ENCODE results near the gene KCNQ4.

The KCNQ4 gene

DNA sequence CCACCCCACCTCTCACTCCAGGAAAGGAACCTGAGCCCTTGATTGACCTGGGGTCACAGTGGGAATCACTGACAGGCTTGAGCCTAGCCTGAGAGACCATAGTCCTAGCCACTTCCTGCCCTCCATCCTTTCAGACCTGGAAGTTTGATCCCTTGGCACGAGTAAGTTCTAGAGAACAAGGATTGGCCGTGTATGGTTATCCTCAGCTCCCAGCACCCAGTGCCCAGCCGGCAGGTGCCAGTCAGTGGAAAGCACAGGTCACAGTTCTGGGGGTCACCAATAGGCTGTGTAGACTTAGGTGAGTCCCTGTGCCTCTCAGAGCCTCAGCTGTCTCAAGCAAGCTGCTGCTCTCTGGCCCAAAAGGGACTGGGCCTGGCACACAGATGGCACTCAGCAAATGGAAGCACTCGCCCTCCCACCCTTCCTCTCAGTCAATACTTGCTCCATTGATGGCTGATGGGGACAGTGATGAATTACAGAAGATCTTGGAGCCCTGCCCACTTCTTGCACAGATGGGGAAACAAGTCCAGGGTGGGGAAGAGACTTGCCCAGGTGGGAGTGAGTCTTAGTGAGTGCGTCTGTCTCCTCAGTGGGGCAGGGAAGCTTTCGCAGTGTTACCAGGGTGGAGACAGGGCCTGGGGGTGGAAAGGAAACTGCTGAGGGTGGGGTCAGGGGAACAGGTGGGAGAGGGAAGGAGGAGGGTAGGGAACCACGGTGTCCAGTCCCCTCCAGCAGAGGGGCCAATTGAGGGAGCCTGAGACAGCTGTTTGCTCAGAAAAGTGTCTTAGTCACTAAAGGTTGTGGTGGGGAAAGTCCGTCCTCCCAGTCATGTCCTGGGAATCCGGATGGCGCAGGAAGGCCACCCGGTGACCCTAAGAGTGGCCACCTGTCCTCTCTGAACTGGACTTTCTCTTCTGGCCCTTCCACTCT lies 2.6 kb upstream of the KCNQ4 start:
- no peak for FAIRE-seq

DNA sequence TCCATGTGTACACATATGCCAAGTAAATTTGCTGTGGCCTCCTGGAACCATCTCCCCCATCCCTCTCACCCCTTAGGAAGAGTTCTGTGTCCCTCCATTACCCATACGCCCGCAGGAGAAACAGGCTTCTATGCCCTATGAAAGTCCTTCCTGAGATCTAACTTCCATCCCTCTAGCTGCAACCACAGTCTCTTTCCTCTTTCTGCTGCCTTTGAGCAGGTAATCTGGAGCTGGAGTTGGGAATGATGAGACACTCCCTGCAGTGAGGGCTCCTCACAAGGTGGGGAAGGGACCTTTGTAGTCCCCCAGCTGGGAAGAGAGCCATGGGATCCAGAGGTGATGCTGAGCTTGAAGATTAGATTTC lies 2.0 kb upstream of the KCNQ4 start:
- no peak for FAIRE-seq

DNA sequence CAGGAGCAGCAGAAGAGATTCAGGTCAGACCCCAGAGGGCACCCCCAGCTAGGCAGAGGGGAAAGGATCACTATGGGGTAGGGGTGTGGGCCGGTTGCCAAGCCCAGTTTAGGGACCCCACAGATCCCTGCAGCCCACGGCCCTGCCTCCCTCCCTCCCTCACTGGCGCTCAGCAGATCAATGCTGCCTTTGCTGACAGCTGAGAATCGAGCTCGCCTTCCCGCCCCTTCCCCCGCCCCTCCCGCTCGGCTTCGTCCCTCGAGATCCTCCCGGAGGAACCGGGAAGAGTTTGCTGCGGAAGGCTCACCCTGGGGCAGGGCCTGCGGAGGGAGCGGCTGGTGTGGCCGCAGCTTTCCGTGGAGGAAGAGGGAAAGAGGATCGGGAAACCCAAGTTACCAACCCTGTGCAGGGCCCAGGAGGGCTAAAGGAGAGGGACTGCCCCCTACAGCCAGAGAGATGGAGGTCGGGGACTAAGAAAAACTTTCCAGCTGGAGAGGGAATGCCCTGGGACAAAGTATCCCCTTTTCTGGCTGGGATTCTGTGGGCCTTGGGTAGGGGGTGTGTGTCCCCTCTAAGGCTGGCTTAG lies 1.1 kb upstream of the KCNQ4 start:
- FAIRE-seq, result no peak

DNA sequence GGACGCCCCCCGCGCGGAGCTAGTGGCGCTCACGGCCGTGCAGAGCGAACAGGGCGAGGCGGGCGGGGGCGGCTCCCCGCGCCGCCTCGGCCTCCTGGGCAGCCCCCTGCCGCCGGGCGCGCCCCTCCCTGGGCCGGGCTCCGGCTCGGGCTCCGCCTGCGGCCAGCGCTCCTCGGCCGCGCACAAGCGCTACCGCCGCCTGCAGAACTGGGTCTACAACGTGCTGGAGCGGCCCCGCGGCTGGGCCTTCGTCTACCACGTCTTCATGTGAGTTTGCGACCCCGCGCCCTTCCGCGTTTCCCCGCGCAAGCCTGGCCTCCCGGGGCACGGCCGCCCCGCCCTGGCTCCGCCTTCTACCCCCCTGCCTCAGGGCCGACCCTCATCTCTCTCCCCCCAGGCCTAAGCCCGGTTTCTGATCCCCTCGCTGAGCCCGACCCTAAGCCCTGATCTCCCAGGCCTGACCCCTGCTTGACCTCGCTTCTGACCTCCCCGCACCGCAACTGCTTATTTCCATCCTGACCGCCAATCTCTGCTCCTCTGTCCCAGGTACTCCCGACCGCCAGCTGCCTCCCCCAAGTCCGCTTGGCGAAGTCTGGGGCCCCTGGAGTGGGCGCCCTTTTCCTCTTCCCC lies 669 bp downstream of the KCNQ4 start:
- FAIRE-seq, result no peak

DNA sequence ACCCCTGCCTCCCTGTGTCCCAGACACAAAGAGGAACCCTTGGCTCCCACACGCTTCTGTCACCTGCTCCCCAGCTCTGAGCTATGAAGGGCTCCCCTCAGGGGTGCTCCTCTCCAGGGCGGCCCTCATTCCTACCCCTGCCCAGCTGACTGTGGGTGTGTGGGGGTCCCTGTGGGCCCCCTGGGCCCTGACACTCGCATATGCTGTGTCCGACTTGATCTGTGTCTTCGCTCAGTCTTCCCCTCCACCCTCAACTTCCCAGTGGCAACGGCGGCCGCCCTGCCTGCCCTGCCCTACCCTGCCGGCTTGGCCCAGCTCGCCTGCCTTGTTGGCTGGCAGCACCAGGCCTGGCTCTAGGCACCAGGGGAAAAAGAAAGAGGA lies 1.2 kb downstream of the KCNQ4 start:
- no peak for FAIRE-seq

DNA sequence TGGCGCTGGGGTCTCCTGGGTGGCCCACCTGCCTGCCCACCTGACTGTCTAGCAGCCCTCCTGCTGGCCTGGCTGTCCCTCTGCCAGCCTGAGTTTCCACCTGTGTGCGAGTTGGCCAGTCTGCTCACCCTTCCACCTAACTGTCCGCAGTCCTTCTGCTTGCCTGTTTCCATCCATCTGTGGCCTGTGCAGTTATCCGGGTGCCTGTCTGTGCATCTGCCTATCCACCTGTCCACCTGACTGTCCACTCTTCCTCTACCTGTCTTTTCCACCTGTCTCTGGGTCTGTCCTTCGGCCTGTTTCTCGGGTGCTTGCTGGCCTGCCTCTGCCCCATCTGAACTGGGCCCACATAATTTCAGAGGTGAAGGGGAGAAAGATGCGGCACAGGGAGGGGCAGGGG lies 1.9 kb downstream of the KCNQ4 start:
- no peak for FAIRE-seq

DNA sequence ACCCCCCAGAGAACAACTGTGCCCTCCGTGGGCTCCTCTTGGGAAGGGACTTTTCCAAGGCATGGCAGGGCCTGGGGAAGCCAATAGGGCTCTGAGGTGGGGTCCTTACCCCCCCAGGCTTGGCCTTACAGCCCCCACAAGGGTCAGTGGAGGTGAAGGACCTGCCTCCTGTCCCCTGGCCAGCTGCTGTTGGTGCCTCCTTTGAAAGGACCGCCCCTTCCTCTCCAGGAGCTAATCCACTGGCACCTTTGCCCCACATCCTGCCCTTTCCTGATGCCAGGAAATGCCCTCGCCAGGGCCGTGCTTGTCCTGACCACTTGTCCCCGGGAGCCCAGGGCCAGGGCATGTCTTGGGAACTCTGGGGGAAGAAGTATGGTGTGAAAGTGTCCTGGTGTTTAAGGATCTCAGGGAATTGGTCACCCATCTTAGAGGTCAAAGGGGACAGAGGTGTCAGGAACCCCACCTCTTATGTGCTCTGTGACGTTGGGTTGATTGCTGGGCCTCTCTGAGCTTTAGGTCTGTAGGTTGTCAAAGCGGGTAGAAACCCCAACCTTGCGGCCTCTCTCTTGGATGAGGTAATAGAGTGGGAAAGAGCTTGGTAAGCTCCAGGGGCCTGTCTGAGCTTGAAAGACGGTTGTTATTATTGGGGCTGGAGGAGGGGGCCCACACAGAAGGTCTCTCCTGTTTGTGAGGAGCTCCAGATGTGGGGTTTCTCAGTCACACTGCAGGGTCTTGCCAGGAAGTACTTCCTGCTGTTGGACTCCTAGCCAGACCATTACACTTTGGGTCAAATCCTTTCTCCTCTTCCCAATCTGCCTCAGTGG lies 2.8 kb downstream of the KCNQ4 start:
- no peak for FAIRE-seq

DNA sequence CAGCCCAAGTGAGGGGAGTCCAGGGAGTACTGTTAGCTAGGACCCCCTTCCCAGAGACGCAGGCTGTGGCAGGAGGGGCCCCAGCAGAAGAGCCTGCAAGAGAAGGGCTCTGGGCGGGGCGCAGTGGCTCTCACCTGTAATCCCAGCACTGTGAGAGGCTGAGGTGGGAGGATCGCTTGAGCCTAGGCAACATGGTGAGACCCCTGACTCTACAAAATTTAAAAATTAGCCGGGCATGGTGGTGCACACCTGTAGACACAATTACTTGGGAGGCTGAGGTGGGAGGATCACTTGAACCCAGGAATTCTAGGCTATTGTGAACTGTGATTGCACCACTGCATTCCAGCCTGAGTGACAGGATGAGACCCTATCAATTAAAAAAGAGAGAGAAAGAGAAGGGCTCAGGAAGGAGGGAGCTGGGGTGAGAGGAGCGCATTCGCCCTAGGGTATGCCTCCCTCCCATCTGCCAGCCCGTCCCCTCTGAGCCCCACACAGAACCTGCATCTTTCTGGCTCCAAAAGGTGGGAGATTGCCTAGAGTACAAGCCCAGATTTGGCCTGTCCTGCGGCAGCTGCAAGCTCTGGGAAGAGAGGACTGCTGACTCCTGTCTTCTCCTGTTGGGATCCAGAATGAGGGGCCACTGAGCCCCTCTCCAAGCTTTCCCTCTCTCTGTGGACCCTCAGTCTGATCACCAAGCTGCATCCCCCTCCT lies 3.6 kb downstream of the KCNQ4 start:
- FAIRE-seq, result no peak

DNA sequence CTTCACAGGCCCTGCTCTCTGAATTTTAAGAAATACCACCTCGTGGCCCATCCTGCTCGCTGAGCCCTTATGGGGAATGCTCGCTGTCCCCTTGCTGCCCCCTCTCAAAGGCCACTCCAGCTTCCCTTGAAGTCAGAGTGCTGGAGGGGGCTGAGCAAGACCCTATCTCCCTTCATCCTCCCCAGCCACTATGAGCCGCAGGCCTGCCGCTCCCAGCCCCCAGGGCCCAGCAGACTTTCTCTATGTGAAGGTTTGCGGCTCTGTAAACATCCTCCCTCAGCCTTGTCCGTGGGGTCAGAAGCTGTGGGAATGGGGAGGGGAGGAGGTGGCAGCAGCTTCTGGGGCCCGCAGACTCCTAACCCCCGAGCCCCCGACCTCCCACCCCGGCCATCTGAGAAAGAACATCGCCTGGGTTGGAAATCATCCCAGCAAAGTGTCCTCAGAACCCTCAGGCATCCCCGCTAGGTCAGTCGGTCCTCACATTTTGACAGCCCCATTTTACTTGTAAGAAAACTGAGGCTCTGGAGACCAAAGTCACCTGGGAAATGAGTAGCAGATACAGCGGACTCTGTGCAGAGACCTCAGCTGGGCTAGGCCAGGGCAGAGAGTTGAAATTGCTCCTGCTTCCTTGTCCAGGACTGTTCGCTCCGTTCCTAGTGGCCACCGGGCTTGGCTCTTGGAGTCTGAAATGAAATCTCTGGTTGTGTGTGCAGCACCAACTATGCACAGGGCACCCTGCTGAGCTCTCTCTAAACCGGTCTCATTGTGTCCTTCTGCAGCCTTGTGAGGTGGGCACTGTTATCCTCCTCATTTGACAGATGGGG lies 4.4 kb downstream of the KCNQ4 start:
- no peak for FAIRE-seq

DNA sequence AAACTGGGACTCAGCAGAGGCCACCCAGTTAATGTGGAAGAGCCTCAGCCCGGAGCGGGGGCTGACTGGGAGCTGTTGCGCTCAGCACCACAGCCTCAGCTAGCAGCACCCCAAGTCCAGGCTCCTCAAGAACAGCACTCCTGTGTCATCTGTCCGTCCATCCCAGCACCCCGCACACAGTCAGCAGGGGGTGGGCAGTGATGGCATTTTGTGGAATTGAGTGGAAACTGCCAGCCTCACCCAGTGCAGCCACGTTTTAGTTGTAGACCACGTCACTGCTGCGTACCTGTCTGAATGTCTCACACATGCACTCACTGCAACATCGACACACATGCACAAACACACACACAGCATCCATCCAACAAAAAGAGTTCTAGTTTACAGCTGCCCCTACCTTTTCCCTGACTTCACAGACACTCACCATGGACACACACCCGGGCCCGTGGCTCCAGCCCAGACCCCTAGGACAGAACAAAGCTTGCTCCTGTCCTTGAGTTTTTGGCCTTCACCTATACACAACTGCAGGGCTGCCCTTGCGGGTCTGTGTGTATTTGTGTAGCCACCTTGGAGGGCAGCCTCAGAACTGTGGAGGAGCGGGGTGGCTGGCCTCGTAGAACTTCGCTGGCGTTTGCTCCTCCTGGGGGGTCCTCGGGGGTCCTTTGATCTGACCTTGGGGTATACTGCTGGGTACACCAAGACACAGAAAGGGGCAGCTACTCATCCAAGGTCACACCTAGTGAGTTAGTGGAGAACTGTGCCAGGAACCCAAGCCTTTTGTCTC lies 5.2 kb downstream of the KCNQ4 start:
- FAIRE-seq, result no peak

DNA sequence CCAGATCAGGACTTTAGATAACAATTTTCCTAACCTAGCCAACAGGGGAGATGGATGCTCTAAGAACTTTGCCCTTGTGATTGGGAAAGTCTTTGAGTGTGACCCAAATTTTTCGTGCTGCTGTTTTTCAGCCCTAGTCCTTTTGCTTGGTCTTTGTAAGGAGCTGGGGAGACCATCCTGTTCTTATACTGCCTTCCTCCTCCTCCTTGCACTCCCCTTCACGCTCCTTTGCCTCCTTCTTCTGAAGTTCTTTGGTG lies 5.7 kb downstream of the KCNQ4 start:
- FAIRE-seq, result no peak

DNA sequence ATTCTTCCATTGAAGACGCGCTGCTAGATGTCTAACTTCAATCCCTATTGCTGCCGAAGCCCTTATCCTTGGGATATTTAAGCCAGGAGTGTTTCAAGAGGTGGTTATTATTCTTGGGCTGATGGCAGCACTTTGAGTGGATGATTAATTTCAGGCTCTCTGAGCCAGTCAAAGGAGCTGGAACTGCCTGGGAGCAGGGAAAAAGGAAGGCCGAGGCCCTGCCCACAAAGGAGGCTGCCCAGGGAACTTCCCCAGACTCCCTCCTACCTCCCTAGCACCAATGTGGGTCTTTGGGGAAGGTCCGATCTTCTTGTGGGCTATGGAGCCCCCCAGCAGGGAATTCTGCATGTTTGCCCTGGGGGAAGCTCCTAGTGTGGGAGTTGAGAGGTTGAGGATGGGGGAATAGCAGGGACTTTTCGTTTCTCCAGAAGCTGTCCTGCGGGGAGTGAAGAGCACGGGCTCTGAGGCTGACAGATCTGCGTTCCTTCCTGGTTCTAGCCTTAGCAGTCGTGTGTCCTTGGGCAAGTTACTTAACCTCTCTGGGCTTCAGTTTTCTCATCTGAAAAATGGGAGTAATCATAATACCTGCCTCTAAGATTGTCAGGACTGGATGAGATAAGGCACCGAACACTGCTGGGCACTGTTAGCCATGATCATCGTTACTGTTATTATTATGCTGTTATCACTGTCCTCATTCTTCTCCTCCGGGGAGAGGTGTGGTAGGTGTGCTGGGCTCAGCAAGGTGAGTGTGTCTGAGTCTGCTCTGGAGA lies 6.3 kb downstream of the KCNQ4 start:
- FAIRE-seq, result no peak

DNA sequence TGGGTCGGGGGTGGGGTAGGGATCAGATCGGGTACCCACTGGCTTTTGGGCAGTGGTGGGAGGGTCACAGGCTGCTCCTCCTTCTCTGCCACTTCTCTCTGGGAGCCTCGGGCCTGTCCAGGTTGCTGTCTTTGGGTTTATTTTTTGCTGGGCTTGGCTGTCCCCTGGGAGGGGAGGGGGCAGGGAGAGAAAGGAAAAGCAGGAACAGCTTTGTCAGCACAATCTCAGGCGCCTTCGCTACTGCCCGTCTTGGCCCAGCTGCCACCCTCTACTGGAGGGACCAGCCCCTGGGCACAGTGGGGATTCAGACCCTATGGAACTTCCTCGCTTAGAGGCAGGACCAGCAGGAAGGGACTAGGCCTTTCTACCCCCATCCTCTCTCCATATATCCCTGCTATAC lies 8.4 kb downstream of the KCNQ4 start:
- FAIRE-seq, result no peak

DNA sequence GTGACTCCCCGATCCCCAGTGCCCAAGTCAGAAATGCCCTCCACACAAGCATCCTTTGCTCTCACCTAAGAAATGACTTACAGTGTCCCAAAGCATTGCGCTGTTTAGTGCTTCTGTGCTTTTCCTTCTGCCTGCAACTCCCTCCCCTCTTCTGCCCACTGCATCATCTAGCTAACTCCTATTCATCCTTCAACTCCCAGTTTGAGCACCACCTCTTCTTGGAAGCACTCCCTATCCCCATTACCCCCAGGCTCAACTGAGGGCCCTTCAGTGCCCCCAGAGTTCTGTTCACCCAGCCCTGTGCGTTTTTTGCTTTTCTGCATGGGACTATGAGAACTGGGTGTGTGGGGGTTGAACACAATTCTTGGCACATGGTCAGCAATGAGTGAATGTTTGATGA lies 10.0 kb downstream of the KCNQ4 start:
- no peak for FAIRE-seq

DNA sequence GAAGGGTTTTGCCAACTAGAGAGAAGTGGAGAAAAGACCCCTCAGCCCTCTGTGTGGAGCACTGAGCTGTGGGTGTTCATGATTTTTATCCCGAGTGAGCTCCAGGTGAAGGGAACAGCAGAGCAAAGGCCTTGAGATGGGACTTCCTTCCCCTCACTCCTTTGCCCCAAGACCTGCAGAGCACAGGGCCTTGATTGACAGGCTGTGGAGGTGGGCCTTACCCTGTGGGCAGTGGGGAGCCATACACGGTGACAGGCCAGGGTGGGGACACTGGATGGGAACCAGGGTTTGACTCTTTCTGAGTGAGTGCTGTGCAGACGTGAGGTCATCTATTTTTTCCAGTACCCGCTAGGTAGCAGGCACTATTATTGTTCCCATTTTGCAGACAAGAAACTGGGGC lies 10.5 kb downstream of the KCNQ4 start:
- FAIRE-seq, result no peak

DNA sequence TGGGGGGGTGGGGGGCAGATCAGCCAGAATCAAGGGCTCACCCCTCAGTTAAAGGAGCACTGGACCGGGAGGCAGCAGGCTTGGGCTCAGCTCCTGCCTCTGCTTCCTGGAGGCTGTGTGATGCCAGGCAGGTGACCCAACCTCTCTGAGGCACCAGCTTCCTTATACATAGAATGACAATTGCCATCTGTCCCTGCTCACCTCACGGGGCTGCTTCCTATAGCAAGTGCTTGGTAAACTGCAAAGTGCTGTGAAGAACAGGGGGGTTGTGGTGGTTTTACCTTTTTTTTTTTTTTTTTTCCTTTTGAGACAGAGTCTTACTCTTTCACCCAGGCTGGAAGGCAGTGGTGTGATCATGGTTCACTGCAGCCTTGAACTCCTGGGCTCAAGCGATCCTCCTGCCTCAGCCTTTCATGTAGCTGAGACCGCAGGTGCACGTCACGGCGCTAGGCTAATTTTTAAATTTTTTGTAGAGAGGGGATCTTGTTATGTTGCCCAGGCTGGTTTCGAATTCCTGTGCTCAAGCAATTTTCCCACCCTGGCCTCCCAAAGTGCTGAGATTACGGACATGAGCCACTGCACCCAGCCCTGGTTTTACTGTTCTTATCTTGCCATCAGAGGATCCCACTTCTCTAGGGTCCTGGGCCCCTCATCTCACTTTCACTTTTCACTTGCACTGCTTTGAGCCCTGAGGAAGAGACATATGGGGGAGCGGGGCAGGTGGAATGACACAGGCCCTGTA lies 11.6 kb downstream of the KCNQ4 start:
- FAIRE-seq, result no peak

DNA sequence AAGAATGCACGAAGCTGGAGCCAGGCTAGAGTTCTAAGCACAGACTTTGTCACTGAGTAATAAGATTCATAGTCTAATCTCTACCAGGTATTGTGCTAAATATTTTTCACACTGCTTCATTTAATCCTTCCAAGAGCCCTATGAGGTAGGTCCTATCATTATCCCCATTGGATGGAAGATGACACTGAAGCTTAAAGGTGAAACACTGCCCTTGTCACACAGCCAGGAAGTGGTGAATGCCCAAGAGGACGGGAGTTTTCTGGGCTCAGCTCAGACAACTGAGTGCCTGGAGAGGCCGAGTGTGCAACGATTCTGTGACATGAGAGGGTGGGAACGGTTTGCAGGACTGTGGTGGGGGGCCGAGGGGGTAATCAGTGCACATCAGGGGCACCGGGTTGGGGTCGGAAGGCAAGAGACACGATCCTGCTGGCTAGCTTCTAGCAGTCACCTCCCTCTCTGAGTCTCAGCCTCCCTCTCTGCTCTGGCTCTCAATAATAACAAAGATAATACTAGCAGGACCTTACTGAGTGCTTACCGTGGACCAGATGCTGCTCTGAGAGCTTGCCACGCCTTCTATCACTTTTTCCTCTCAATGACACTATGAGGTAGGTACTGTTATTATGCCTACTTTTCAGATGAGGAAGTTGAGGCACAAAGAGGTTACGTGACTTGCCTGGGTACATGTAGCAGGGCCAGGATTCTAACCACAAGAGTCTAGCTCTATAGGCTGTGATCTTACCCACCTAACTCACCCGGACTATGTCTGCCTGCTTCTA lies 12.4 kb downstream of the KCNQ4 start:
- no peak for FAIRE-seq

DNA sequence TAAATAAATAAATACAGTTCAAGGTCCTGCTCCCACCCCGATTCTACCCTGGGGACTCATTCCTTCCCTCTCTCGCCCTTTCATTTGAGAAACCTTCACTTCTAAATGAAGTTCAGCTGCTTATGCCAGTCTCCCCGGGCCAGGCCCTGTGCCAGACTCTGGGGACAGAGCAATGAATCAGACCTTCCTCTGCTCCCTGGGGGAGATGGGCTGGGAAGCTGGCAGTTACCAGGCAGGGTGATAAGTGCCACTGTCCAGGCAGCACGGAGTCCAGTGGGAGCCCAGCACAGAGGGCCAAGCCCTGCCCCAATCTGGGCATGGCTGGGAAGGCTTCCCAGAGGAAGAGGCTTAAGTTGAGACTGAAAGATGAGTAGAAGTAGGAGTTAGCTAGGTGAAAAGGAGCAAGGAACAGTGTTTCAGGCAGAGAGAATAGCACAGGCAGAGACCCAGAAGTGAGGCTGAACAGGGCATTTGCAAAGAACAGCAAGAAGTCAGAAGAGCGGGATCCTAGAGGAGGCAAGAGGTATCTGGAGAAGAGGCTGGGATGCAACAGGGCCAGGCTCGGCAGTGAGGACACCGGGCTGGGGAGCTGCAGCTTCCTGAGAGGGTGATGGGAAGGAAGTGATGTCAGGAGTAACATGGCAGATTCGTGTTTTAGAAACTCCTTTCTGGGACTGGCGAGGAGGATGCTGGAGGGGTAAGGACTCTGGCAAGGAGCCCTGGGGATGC lies 13.5 kb downstream of the KCNQ4 start:
- no peak for FAIRE-seq

Measured in G401.6 (cell line).